Kidney (tissue), 14 donors: ENCODE results near the gene HSD17B8. TPM values are rescaled to one million over a fixed set of nuclear protein-coding genes. Genes with fewer than 3 reads are reported as not detected.
A peak's percentile ranks its signal among the peaks of the same experiment; 100 is the strongest.

Source experiments
- DNase-seq, 5 donors: peaks; one replicate each; pipeline ENCODE4 v3.0.0-alpha.2; 2013 to 2020
- FAIRE-seq: peaks from 2 replicates; lab custom pipeline; 2012; peaks lifted over from hg19 to GRCh38; lab: Jason Lieb, UNC
- H3K27ac ChIP-seq, 2 donors: one replicate each; pipeline ENCODE4 v1.7.0; 2013; ENCODE audit warnings: low read depth in 2 of 2, low read length in 2 of 2, inconsistent platforms in 1 of 2
- H3K27me3 ChIP-seq: one replicate; pipeline ENCODE4 v1.7.1; 2013; ENCODE audit warnings: low read length, inconsistent platforms; ENCODE audit not compliant: control insufficient read depth, insufficient read depth
- H3K36me3 ChIP-seq, 3 donors: one replicate each; pipeline versions ENCODE4 v1.7.0 to v1.7.1; 2013; ENCODE audit warnings: low read length in 3 of 3, control low read depth in 1 of 3, inconsistent platforms in 1 of 3; ENCODE audit not compliant: insufficient read depth in 3 of 3, control insufficient read depth in 2 of 3
- H3K4me1 ChIP-seq, 3 donors: one replicate each; pipeline versions ENCODE4 v1.7.0 to v1.7.1; 2013; ENCODE audit warnings: low read length in 3 of 3, inconsistent platforms in 1 of 3, low read depth in 1 of 3; ENCODE audit not compliant: control insufficient read depth in 2 of 3, insufficient read depth in 2 of 3
- H3K4me3 ChIP-seq, 3 donors: one replicate each; pipeline versions ENCODE4 v1.7.0 to v1.8.1; 2013; ENCODE audit warnings: low read length in 3 of 3, control low read depth in 1 of 3, inconsistent platforms in 1 of 3
- H3K9ac ChIP-seq, 3 donors: one replicate each; pipeline versions ENCODE4 v1.7.0 to v1.7.1; 2013; ENCODE audit warnings: low read length in 3 of 3, control low read depth in 1 of 3, inconsistent platforms in 1 of 3
- H3K9me3 ChIP-seq, 3 donors: one replicate each; pipeline versions ENCODE4 v1.7.0 to v1.7.1; 2013; ENCODE audit warnings: low read length in 3 of 3, control low read depth in 1 of 3, inconsistent platforms in 1 of 3; ENCODE audit not compliant: control insufficient read depth in 2 of 3, insufficient read depth in 1 of 3
- intact Hi-C: fragments of 100-400 bp; cut with DNase I; formaldehyde crosslinking; loops from one replicate; pipeline ENCODE4 v1.11.1; 2022
- polyA plus RNA-seq: library from polyadenylated mRNA; stranded (reverse); fragments of 350-450 nt; fragmentation: Illumina TruSeq; extraction: RNeasy Lipid Tissue Mini Kit (QIAGEN cat#74804); gene quantifications from one replicate; pipeline ENCODE4 v1.2.3, GENCODE V29; 2014; ENCODE audit warnings: low read depth, low replicate concordance; ENCODE audit not compliant: insufficient read depth
- total RNA-seq: library from RNA; stranded (reverse); fragmentation: NEBNext Ultra II Directional; extraction: Animal tissue kit (Norgen Biotek cat#: 25700); gene quantifications from one replicate; pipeline ENCODE4 v1.2.1, GENCODE V29; 2021
- TF ChIP-seq, protein P1 (sequence below): IDR thresholded peaks from 3 replicates; pipeline ENCODE4 v1.5.1; 2012; ENCODE audit warnings: mild to moderate bottlenecking, moderate library complexity, borderline replicate concordance; ENCODE audit not compliant: insufficient read depth; ENCODE audit errors: extremely low read depth
- donor health status: control.
- donor health status: control.
- donor health status: control.
- donor health status: control.
- donor health status: control.
- donor health status: DM: yes; HTN: yes; CAD: no.
- donor health status: Normal renal cell carcinoma (clear cell type).

HSD17B8 gene
- total and polyA plus RNA-seq, 2 donors from 2014 or later = 26.6 to 83.0 TPM

DNA sequence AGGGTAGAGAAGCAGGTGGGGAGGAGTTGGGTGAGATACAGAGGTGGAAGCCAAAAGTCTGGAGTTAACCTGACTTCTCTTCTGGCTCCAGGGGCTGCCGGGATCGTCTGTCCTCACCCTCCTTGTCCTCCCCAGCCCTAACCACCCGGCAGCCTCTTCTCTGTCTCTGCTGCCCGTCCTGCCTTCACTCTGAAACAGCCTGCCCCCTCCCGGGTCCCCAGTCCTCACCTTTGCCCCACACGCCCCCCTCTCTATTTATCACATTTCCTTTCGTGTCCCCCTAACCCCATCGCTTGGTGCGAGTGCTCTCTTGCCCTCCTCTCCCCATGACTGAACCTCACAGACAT lies 9.5 kb downstream of the HSD17B8 start:
- DNase-seq (no peak), FAIRE-seq (no peak)
- Histone ChIP-seq H3K9me3 (no peaks in the 10 kb centered on the region), H3K27ac (no peak overlapping the region), H3K4me3 (peak overlapping the region in 2 of 3 donors; percentile 45 to 59), H3K9ac (peak overlapping the region in 2 of 3 donors; percentile 14 to 71), H3K27me3 (no peaks in the 10 kb centered on the region), H3K4me1 (peaks cover 0 to 13% (median 4%) of the 10 kb centered on the region in 3 donors), H3K36me3 (peaks cover 0 to 18% (median 6%) of the 10 kb centered on the region in 3 donors)
- intact Hi-C loops = no loop called here
- TF ChIP-seq, protein P1, sequence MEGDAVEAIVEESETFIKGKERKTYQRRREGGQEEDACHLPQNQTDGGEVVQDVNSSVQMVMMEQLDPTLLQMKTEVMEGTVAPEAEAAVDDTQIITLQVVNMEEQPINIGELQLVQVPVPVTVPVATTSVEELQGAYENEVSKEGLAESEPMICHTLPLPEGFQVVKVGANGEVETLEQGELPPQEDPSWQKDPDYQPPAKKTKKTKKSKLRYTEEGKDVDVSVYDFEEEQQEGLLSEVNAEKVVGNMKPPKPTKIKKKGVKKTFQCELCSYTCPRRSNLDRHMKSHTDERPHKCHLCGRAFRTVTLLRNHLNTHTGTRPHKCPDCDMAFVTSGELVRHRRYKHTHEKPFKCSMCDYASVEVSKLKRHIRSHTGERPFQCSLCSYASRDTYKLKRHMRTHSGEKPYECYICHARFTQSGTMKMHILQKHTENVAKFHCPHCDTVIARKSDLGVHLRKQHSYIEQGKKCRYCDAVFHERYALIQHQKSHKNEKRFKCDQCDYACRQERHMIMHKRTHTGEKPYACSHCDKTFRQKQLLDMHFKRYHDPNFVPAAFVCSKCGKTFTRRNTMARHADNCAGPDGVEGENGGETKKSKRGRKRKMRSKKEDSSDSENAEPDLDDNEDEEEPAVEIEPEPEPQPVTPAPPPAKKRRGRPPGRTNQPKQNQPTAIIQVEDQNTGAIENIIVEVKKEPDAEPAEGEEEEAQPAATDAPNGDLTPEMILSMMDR = no peak

- H3K27ac ChIP-seq = no peak overlapping the region
- H3K9me3 ChIP-seq = no peaks in the 10 kb centered on the region
- intact Hi-C loops = no loop called here
- DNase-seq = peak in 1 of 5 donors; percentile 70
- H3K9ac ChIP-seq = no peak overlapping the region
- peaks cover 0 to 9% (median 0%) of the 10 kb centered on the region in 3 donors for H3K36me3 ChIP-seq
- no peak for FAIRE-seq
- TF ChIP-seq, protein P1 = no peak
- no peaks in the 10 kb centered on the region for H3K27me3 ChIP-seq
- no peak overlapping the region for H3K4me3 ChIP-seq
- H3K4me1 ChIP-seq = peaks cover 0 to 12% (median 4%) of the 10 kb centered on the region in 3 donors
These were observed 11.0 kb downstream of the HSD17B8 start for GRCh38 chr6:33215271-33216116.

- Histone ChIP-seq H3K4me3 (no peak overlapping the region), H3K27ac (no peak overlapping the region), H3K4me1 (peaks cover 0 to 12% (median 4%) of the 10 kb centered on the region in 3 donors), H3K9ac (no peak overlapping the region), H3K36me3 (peaks cover 0 to 5% (median 0%) of the 10 kb centered on the region in 3 donors), H3K9me3 (no peaks in the 10 kb centered on the region), H3K27me3 (no peaks in the 10 kb centered on the region)
- intact Hi-C loops = no loop called here
- no peak for FAIRE-seq
- no peak for DNase-seq
- TF ChIP-seq, protein P1 = no peak
These were observed 11.7 kb downstream of the HSD17B8 start for GRCh38 chr6:33216117-33216649.
